ENCODE measurements around the gene HBM.
"Not testable (repeated sequence)": the region's sequence is repeated elsewhere in the genome, so short reads cannot be mapped to it uniquely, and the experiment has no call there.

The HBM gene

GRCh38 chr16:162271-162991, 3.3 kb upstream of the HBM start:
- H3F3A ChIP-seq (ENCODE audit: insufficient read depth): no peaks in the 10 kb centered on the region
- H3K4me2 ChIP-seq (ENCODE audit: low read depth, low read length, poor library complexity, severe bottlenecking): no peak overlapping the region
- H3K79me2 ChIP-seq (ENCODE audit: insufficient read depth, low read length): no peaks in the 10 kb centered on the region
- no peak for TF ChIP-seq EZH2phosphoT487 (conservative IDR thresholded peaks at IDR 0.05; ENCODE audit: low read length)
- TF ChIP-seq, protein P1, sequence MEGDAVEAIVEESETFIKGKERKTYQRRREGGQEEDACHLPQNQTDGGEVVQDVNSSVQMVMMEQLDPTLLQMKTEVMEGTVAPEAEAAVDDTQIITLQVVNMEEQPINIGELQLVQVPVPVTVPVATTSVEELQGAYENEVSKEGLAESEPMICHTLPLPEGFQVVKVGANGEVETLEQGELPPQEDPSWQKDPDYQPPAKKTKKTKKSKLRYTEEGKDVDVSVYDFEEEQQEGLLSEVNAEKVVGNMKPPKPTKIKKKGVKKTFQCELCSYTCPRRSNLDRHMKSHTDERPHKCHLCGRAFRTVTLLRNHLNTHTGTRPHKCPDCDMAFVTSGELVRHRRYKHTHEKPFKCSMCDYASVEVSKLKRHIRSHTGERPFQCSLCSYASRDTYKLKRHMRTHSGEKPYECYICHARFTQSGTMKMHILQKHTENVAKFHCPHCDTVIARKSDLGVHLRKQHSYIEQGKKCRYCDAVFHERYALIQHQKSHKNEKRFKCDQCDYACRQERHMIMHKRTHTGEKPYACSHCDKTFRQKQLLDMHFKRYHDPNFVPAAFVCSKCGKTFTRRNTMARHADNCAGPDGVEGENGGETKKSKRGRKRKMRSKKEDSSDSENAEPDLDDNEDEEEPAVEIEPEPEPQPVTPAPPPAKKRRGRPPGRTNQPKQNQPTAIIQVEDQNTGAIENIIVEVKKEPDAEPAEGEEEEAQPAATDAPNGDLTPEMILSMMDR (IDR thresholded peaks at IDR 0.05; ENCODE audit: insufficient read depth, low read length, poor library complexity, severe bottlenecking): no peak
- no peak overlapping the region for H3K9ac ChIP-seq (ENCODE audit: low read length)
- no peaks in the 10 kb centered on the region for H4K20me1 ChIP-seq (ENCODE audit: low read depth, low read length)
- no peaks in the 10 kb centered on the region for H3K36me3 ChIP-seq (ENCODE audit: low read length)
- H3K9me3 ChIP-seq (ENCODE audit: insufficient read depth, low read length): no peaks in the 10 kb centered on the region
- no peaks in the 10 kb centered on the region for H3K27me3 ChIP-seq (ENCODE audit: low read length)
- no peak overlapping the region for H3K27ac ChIP-seq (ENCODE audit: low read depth, low read length)
- no peak overlapping the region for H3K4me3 ChIP-seq (ENCODE audit: insufficient read depth, low read length, poor library complexity, severe bottlenecking)
- H3K9me2 ChIP-seq (replicated peaks; ENCODE audit: insufficient read depth, low read length): no peaks in the 10 kb centered on the region
- H2AFZ ChIP-seq (ENCODE audit: low read depth, low read length, severe bottlenecking): no peak overlapping the region

- H3K36me3 ChIP-seq (ENCODE audit: low read length); H3K79me2 ChIP-seq (ENCODE audit: insufficient read depth, low read length); H3K27me3 ChIP-seq (ENCODE audit: low read length); H3K4me2 ChIP-seq (ENCODE audit: low read depth, low read length, poor library complexity, severe bottlenecking); H3F3A ChIP-seq (ENCODE audit: insufficient read depth); H3K9ac ChIP-seq (ENCODE audit: low read length); H3K9me3 ChIP-seq (ENCODE audit: insufficient read depth, low read length); H4K20me1 ChIP-seq (ENCODE audit: low read depth, low read length); H2AFZ ChIP-seq (ENCODE audit: low read depth, low read length, severe bottlenecking); H3K4me3 ChIP-seq (ENCODE audit: insufficient read depth, low read length, poor library complexity, severe bottlenecking); H3K9me2 ChIP-seq (replicated peaks; ENCODE audit: insufficient read depth, low read length); H3K27ac ChIP-seq (ENCODE audit: low read depth, low read length): not testable (repeated sequence)
Observed at GRCh38 chr16:163139-163538, 2.6 kb upstream of the HBM start.

- not testable (repeated sequence) for H3K4me3 ChIP-seq (ENCODE audit: insufficient read depth, low read length, poor library complexity, severe bottlenecking); H3K9me2 ChIP-seq (replicated peaks; ENCODE audit: insufficient read depth, low read length); H3K9ac ChIP-seq (ENCODE audit: low read length); H3K36me3 ChIP-seq (ENCODE audit: low read length); H3F3A ChIP-seq (ENCODE audit: insufficient read depth); H2AFZ ChIP-seq (ENCODE audit: low read depth, low read length, severe bottlenecking); H3K27ac ChIP-seq (ENCODE audit: low read depth, low read length); H3K9me3 ChIP-seq (ENCODE audit: insufficient read depth, low read length); H3K27me3 ChIP-seq (ENCODE audit: low read length); H3K79me2 ChIP-seq (ENCODE audit: insufficient read depth, low read length); H4K20me1 ChIP-seq (ENCODE audit: low read depth, low read length); H3K4me2 ChIP-seq (ENCODE audit: low read depth, low read length, poor library complexity, severe bottlenecking)
Observed at GRCh38 chr16:163696-164095, 2.1 kb upstream of the HBM start.

GRCh38 chr16:164134-164823, 1.5 kb upstream of the HBM start:
- H2AFZ ChIP-seq (ENCODE audit: low read depth, low read length, severe bottlenecking); H3K27me3 ChIP-seq (ENCODE audit: low read length); H3K4me2 ChIP-seq (ENCODE audit: low read depth, low read length, poor library complexity, severe bottlenecking): not testable (repeated sequence)

More at GRCh38 chr16:164134-164823, 1.5 kb upstream of the HBM start:
- H3F3A ChIP-seq (ENCODE audit: insufficient read depth); H3K9me2 ChIP-seq (replicated peaks; ENCODE audit: insufficient read depth, low read length); H3K27ac ChIP-seq (ENCODE audit: low read depth, low read length); H3K9ac ChIP-seq (ENCODE audit: low read length); H3K4me3 ChIP-seq (ENCODE audit: insufficient read depth, low read length, poor library complexity, severe bottlenecking); H4K20me1 ChIP-seq (ENCODE audit: low read depth, low read length); H3K9me3 ChIP-seq (ENCODE audit: insufficient read depth, low read length); H3K79me2 ChIP-seq (ENCODE audit: insufficient read depth, low read length); H3K36me3 ChIP-seq (ENCODE audit: low read length): not testable (repeated sequence)
